ENCODE data around the gene CNGA3. TPM values are rescaled to one million over a fixed set of nuclear protein-coding genes. Genes with fewer than 3 reads are reported as not detected.

CNGA3 gene
- total and polyA plus RNA-seq, 2 experiments from 2014 or later: not detected

- no peaks in the 10 kb centered on the region for H3K79me2 ChIP-seq (replicated peaks; ENCODE audit: insufficient read depth)
- TF ChIP-seq NANOG (IDR thresholded peaks at IDR 0.05; ENCODE audit: borderline replicate concordance) (no peak), POLR2AphosphoS5 (IDR thresholded peaks at IDR 0.05; ENCODE audit: low read depth) (no peak), ZNF114 (CRISPR knock-in tag; IDR thresholded peaks at IDR 0.05) (no peak), REST (IDR thresholded peaks at IDR 0.05; ENCODE audit: unreplicated experiment) (no peak), CREB1 (CRISPR knock-in tag; IDR thresholded peaks at IDR 0.05; ENCODE audit: low read depth) (no peak), STAT1 (IDR thresholded peaks at IDR 0.05; ENCODE audit: unreplicated experiment) (no peak), EZH2phosphoT487 (IDR thresholded peaks at IDR 0.05; ENCODE audit: unreplicated experiment) (no peak), CTCF (conservative IDR thresholded peaks at IDR 0.05; ENCODE audit: low read depth in 2 of 2) (no peak), EZH2 (IDR thresholded peaks at IDR 0.05; ENCODE audit: low read depth, unreplicated experiment) (no peak)
- H3K27me3 Mint-ChIP-seq (ENCODE audit: insufficient read depth, low read depth, poor library complexity): peaks cover 3% of the 10 kb centered on the region
- H3K4me1 Mint-ChIP-seq: peaks cover 10% of the 10 kb centered on the region
- H3K4me3 ChIP-seq: no peak overlapping the region
- ATAC-seq (peak; percentile 29; the same call in 1 of the 3 replicates), DNase-seq (ENCODE audit: low spot score) (no peak)
- H3K4me3 Mint-ChIP-seq: no peak overlapping the region
- H3K4me2 ChIP-seq: no peak overlapping the region
- H3F3A ChIP-seq (replicated peaks; ENCODE audit: low read depth): no peaks in the 10 kb centered on the region
- H2AFZ ChIP-seq: no peak overlapping the region
- H3K9me2 ChIP-seq (ENCODE audit: insufficient read depth): no peaks in the 10 kb centered on the region
- no peak overlapping the region for H3K27ac ChIP-seq (ENCODE audit: low read depth)
- H4K20me1 ChIP-seq (replicated peaks; ENCODE audit: insufficient read depth): no peaks in the 10 kb centered on the region
- no peaks in the 10 kb centered on the region for H3K27me3 ChIP-seq (ENCODE audit: insufficient read depth)
- H3K4me1 ChIP-seq (ENCODE audit: insufficient read depth): peaks cover 8% of the 10 kb centered on the region; the same call in 1 of the 2 replicates
- H3K36me3 ChIP-seq (ENCODE audit: insufficient read depth): no peaks in the 10 kb centered on the region
- no peak overlapping the region for H3K27ac Mint-ChIP-seq
- peaks cover 5% of the 10 kb centered on the region for H3K9me3 Mint-ChIP-seq
- H3K36me3 Mint-ChIP-seq (ENCODE audit: low read depth): peaks cover 6% of the 10 kb centered on the region
These were observed 61.9 kb downstream of the CNGA3 start for GRCh38 chr2:98408155-98408554.

- Histone ChIP-seq H3K4me3 (no peak overlapping the region), H3K4me1 (ENCODE audit: insufficient read depth) (peaks cover 8% of the 10 kb centered on the region; the same call in 1 of the 2 replicates), H3K4me2 (no peak overlapping the region), H3K27me3 (ENCODE audit: insufficient read depth) (no peaks in the 10 kb centered on the region), H3K36me3 (ENCODE audit: insufficient read depth) (peaks cover 5% of the 10 kb centered on the region; the same call in 1 of the 2 replicates), H3K27ac (ENCODE audit: low read depth) (no peak overlapping the region), H2AFZ (no peak overlapping the region), H3K79me2 (replicated peaks; ENCODE audit: insufficient read depth) (no peaks in the 10 kb centered on the region; the same call in 1 of the 2 replicates), H3F3A (replicated peaks; ENCODE audit: low read depth) (no peaks in the 10 kb centered on the region), H3K9me2 (ENCODE audit: insufficient read depth) (no peaks in the 10 kb centered on the region), H4K20me1 (replicated peaks; ENCODE audit: insufficient read depth) (no peaks in the 10 kb centered on the region)
- Mint-ChIP-seq H3K4me3 (no peak overlapping the region), H3K9me3 (peaks cover 36% of the 10 kb centered on the region), H3K27ac (no peak overlapping the region), H3K36me3 (ENCODE audit: low read depth) (peaks cover 31% of the 10 kb centered on the region), H3K27me3 (ENCODE audit: insufficient read depth, low read depth, poor library complexity) (no peaks in the 10 kb centered on the region), H3K4me1 (peaks cover 10% of the 10 kb centered on the region)
- ATAC-seq (peak; percentile 85), DNase-seq (ENCODE audit: low spot score) (peak; percentile 84)
- TF ChIP-seq ZNF331 (CRISPR knock-in tag; IDR thresholded peaks at IDR 0.05; ENCODE audit: low read depth) (no peak), REST (IDR thresholded peaks at IDR 0.05; ENCODE audit: unreplicated experiment) (no peak), EZH2 (IDR thresholded peaks at IDR 0.05; ENCODE audit: low read depth, unreplicated experiment) (no peak), ETS1 (IDR thresholded peaks at IDR 0.05) (no peak)
These were observed 66.6 kb downstream of the CNGA3 start for GRCh38 chr2:98412751-98413458.

All from GM23338 (cell line).